Measurements from ENCODE around the gene UBE2U.
"Not testable (repeated sequence)": the region's sequence is repeated elsewhere in the genome, so short reads cannot be mapped to it uniquely, and the experiment has no call there.

UBE2U gene

GRCh38 chr1:64242895-64243756, 39.7 kb downstream of the UBE2U start:
- DNase-seq: peak; percentile 59

DNA sequence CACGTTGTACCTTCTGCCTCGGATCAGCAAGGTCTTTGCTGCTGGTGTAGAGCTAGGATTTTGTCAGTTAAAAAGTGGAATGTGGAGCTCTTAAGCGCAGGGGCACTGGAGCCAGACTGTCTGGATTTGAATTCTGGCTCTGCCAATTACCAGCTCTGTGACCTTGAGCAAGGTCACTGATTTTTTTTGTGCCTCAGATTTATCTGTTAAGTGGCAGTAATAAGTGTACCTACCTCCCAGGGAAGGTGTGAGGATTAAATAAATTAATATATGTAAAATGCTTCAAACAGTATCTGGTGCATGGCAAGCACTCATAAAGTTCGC, 40.3 kb downstream of the UBE2U start:
- DNase-seq: no peak

GRCh38 chr1:64245495-64245894, 42.1 kb downstream of the UBE2U start:
- DNase-seq: no peak

DNA sequence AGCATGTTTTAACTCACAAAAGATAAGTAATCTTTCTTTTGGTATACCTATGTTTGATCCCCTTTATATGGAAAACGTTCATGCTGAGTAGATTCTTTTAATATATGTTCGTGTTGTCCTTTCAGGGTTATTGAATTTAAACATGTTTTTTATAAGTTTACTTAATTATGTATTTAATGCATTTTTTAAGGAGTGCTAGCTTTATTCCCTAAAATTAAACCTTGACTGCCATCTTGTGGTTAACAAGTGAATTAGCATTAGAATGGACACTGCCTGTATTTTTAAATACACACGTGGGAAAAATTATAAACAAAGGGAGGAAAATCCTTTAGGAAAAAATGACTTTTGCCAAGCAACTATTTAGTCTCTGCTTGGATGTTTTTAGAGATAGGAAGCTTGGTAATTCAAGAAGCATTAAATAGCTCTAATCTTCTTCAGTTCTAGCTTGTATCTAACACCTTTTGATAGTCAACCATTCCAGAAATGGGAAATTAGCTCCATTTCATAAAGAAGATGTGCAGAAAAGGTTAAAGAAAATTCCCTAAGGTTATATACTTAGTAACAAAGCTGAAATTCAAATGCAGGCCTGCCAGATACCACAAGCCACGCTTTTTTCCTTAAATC, 43.0 kb downstream of the UBE2U start:
- peak; percentile 45 for DNase-seq

- DNase-seq: no peak
Observed at GRCh38 chr1:64248065-64248464, 44.6 kb downstream of the UBE2U start.

DNA sequence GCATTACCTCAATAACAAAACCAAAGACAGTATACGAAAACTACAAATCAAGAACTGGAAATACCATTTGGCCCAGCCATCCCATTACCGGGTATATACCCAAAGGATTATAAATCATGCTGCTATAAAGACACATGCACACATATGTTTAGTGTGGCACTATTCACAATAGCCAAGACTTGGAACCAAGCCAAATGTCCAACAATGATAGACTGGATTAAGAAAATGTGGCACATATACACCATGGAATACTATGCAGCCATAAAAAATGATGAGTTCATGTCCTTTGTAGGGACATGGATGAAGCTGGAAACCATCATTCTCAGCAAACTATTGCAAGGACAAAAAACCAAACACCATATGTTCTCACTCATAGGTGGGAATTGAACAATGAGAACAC, 47.0 kb downstream of the UBE2U start:
- not testable (repeated sequence) for DNase-seq

DNA sequence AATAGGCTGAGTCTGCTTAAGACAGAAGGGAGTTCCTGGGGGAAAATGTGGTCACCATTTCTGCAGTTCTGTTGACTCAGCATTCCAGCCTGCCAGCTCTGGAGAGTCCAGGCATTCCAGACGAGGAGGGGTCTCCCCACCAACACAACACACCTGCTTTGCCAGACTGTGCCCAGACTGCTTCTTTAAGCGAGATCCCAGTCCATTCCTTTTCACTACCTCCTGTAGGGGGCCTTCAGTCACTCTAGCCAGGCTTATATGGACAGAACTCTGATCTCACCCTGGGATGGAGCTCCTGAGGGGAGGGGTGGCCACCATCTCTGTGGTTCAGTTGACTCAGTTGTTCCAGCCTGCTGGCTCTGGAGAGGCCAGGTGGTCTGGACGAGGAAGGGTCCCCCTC, 48.5 kb downstream of the UBE2U start:
- DNase-seq: no peak

DNA sequence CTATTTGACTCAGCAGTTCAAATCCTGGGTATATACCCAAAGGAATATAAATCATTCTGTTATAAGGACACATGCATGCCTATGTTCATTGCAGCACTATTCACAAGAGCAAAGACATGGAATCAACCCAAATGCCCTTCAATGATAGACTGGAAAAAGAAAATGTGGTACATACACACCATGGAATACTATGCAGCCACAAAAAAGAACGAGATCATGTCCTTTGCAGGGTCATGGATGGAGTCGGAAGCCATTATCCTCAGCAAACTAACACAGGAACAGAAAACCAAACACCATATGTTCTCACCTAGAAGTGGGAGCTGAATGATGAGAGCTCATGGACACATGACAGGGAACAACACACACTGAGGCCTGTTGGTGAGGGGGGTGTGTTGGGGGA, 53.8 kb downstream of the UBE2U start:
- not testable (repeated sequence) for DNase-seq

- not testable (repeated sequence) for DNase-seq
Observed at GRCh38 chr1:64258444-64258843, 55.0 kb downstream of the UBE2U start.

DNA sequence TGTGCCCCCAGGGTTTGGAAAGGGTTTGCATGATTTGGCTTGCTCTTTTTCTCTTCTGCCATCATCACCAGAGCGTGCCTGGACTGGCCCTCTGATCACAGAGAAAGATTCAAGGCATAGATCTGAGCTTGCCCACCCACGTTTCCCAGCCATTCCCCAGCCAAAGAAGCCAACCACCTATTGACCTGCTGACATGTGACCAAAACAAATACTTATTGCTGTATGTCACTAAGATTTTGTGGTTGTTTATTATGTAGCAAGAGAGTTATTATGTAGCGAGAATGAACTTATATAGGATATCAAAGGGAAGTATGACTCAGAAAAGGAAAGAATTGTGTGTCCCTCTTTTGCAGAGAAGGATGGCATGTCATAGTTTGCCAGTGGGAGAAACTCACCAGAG, 59.9 kb downstream of the UBE2U start:
- no peak for DNase-seq

DNA sequence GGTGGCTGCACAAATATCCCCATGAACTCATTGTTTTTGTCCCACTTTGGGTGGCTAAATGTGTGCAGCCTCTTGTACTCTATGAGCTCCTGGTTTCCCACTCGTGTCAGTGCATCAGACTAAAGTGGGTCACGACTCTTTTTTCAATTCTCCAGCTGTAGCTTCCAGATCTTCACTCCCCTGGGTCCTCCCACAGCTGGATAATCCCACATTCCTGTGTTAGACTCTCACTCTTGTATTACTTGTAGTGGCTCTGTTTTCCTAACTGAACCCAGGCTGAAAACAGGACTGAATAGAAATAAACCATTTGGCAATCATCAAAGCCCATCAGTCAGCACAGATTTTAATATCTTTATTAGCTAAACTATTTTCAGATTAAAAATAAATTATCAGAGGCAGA, 60.4 kb downstream of the UBE2U start:
- no peak for DNase-seq

- no peak for DNase-seq
Observed at GRCh38 chr1:64265141-64265540, 61.7 kb downstream of the UBE2U start.

DNA sequence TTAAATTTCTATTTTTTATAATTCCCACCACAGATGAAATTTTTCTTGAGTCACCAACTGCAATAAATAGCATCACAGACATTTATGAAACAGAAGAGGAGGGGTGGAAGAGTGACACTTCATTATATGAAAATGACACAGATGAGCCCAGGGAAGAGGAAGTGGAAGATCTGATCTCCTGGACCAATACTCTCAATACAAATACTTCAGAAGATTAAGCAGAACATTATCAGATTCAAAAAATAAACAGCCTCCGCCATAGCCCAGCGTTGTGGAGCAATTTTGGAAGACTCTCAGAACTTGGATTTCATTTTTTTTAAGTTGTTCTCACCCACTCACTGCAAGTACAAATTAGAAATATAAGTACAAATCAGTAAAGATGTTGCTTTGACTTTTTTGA, 63.6 kb downstream of the UBE2U start:
- no peak for DNase-seq

DNA sequence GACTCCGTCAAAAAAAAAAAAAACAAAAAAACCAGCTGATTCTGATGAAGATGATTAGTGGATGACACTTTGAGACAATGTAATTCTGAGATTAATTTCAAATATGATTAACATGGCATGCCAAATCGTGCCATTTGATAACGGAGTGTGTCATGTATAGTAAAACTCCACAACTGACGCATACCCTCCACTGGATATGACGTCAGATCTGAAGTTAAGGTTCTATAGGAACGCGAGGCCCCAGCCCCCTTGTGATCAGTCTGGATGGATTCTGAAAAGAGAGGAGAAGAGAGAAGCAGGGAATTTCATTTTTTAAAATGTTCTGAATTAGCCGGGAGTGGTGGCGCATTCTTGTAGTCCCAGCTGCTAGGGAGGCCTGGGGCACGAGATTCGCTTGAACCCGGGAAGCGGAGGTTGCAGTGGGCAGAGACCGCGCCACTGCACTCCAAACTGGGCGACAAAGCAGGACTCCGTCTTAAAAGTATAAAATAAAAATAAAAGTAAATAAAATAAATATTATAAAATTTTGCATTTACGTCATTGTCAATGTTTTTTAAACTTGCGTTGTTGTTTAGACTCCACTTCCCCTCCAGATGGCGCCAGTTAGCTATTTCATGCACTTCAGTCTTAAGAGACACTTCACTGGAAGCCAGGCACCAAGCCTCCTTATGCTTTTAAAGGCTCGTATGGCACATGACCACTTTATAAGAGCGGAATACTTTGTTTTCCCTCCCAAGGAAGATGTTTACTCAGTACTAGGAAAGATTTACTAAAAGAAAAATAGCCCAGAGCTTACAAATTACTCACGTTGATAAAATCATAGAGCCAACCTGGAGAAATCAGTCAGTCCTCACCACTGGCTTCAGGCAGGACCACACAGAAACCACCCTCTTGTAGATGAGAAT, 65.5 kb downstream of the UBE2U start:
- peak; percentile 84 for DNase-seq

DNA sequence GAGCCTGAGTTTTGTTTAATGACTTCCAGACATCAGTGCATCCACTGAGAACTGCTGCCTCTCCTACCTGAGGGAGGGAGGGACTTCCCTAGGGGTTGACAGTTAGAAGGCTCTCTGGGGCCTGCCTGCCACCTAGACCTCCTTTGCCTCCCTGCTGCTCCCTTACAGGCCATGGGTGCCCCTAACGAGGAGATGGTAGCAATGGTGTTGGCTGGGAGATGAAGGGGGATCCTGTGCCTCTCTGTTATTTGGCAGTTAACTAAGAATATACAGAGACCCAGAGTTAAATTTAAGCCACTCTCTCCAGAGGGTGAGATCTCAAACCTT, 66.1 kb downstream of the UBE2U start:
- no peak for DNase-seq

- DNase-seq: no peak
Observed at GRCh38 chr1:64280001-64280400, 76.6 kb downstream of the UBE2U start.

DNA sequence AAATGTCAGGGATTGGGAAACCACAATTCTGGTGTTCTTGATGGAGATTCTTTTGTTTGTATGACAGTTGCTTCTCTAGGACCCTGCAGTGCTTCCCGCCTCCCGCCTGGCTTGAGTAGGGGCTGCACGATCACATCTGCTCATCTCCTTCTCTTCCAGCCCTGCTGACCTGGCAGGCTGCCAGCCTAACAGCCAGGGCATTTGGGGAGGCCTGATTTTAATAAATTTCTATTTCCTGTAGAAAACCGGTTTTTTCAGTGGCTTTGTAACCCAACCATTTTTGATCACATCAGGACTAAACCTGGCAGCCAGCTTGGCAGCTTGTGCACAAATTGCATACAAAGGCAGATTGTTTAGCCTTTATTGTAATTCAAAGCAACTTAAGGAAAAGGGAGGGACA, 78.9 kb downstream of the UBE2U start:
- DNase-seq: peak; percentile 12

- DNase-seq: no peak
Observed at GRCh38 chr1:64287071-64287470, 83.6 kb downstream of the UBE2U start.

- no peak for DNase-seq
Observed at GRCh38 chr1:64290420-64290819, 87.0 kb downstream of the UBE2U start.

DNA sequence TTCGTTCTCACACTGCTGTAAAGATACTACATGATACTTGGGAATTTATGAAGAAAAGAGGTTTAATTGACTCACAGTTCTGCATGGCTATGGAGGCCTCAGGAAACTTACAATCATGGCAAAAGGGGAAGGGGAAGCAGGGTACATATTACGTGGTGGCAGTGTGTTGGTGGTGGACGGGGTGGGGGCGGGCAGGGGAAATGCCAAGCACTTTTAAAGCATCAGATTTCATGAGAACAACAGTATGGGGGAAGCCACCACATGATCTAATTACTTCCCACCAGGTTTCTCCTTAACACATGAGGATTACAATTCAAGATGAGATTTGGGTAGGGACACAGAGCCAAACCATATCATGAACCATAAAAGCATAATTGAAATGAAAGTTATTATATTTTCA, 88.5 kb downstream of the UBE2U start:
- DNase-seq: no peak

DNA sequence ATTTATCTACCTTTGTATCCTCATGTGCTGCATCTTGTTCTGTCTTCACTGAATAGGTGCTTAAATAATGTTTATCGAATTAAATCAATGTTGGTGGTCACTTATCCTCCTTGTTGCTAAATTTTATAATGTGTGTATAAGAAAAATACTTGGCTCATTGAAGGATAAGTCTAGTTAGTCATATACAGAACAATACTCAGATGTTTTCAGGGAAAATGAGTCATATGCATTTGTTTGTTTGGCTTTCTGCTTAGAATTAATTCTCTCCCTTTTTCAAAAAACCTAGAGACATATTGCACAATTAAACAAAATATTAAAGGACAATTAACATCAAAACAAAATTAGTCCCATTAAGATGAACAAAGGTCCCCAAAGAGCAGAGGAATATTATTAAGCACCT, 89.0 kb downstream of the UBE2U start:
- no peak for DNase-seq

DNA sequence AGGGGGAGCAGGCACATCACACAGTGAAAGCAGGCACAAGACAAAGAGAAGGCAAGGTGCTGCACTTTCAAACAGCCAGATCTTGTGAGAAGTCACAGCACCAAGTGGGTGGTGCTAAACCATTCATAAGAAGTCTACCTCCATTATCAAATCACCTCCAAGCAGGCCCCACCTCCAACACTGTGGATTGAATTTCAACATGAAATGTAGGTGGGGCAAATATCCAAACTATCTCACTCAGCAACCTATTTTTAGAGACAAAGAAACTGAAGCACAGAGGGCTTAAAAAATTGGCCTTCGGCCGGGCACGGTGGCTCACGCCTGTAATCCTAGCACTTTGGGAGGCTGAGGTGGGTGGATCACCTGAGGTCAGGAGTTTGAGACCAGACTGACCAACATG, 90.4 kb downstream of the UBE2U start:
- no peak for DNase-seq

DNA sequence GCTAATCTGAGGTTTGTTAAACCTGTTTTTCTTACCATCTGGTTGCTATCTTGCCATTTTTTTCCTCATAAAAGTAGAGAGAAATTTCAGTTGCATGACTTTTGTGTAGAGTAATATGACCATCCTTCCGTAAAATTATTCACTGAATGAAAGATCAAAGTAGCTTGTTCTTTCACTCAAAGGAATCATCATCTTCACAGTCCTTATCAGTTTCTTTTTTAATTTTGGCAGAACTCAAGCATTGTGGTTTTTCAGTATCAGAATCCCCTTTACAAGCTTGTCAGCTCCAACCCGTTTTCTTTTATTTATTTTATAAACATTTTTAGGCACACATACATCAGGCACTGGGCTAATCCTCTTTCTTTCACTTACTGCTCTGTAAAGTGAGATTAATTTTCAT, 91.7 kb downstream of the UBE2U start:
- no peak for DNase-seq

- peak; percentile 26 for DNase-seq
Observed at GRCh38 chr1:64295561-64295960, 92.1 kb downstream of the UBE2U start.

Data from fibroblast of upper back skin (primary cell).